ENCODE data around the gene VAV2.

GRCh38 chr9:133813749-133814585, 178.2 kb downstream of the VAV2 start:
- TF ChIP-seq ZNF57 (CRISPR knock-in tag; IDR thresholded peaks at IDR 0.05) (no peak), ZNF274 (IDR thresholded peaks at IDR 0.05; ENCODE audit: borderline replicate concordance, low read depth, low read length) (no peak), HIVEP1 (CRISPR knock-in tag; IDR thresholded peaks at IDR 0.05) (no peak), SNAPC5 (CRISPR knock-in tag; IDR thresholded peaks at IDR 0.05) (no peak), POLR2AphosphoS5 (IDR thresholded peaks at IDR 0.05; ENCODE audit: control insufficient read depth, insufficient read depth, low read depth, low read length) (no peak), MAX (CRISPR knock-in tag; IDR thresholded peaks at IDR 0.05) (no peak), FOXA1 (IDR thresholded peaks at IDR 0.05; ENCODE audit: borderline replicate concordance) (no peak), ZNF232 (CRISPR knock-in tag; IDR thresholded peaks at IDR 0.05) (no peak), CAMTA2 (CRISPR knock-in tag; conservative IDR thresholded peaks at IDR 0.05) (no peak), REST (IDR thresholded peaks at IDR 0.05; ENCODE audit: borderline replicate concordance) (no peak), REST (CRISPR knock-in tag; IDR thresholded peaks at IDR 0.05; ENCODE audit: low read depth) (no peak), JUNB (CRISPR knock-in tag; conservative IDR thresholded peaks at IDR 0.05) (no peak), BMI1 (IDR thresholded peaks at IDR 0.05; ENCODE audit: low read length) (no peak)

All from K562 (cell line).